T-cell (primary cell): Measurements from ENCODE around the gene ACHE. TPM values are rescaled to one million over a fixed set of nuclear protein-coding genes. Genes with fewer than 3 reads are reported as not detected.

Experiments
- ATAC-seq, 4 experiments: fragments of 200-7000 bp in 3 of 4; fragments of 150-1000 bp in 1 of 4; cut with Tn5 transposase; replicated peaks in 1 of 4; 1 replicate in 3 of 4; 2 replicates in 1 of 4; pipeline ENCODE4 v1.10.0; 2021; ENCODE audit warnings: moderate library complexity in 3 of 4, mild to moderate bottlenecking in 2 of 4, moderate number of reproducible peaks in 1 of 4
- CTCF ChIA-PET, 2 donors: fragments of 300-600 bp; sonication (Branson Sonifier 250); formaldehyde crosslinking; loops; one replicate each; lab custom pipeline; 2022; ENCODE audit warnings: antibody characterized with exemption in 2 of 2; lab: Charles Lee
- POLR2A ChIA-PET, 2 donors: fragments of 300-600 bp; sonication (Branson Sonifier 250); formaldehyde crosslinking; loops; one replicate each; lab custom pipeline; 2022; ENCODE audit warnings: antibody characterized with exemption in 2 of 2; lab: Charles Lee
- DNase-seq, 35 experiments: peaks; one replicate each; pipeline versions ENCODE4 v3.0.0 to v3.0.0-alpha.2; 2013 to 2023
- H3K27ac ChIP-seq: one replicate; pipeline ENCODE4 v1.5.1; 2013; ENCODE audit warnings: low read length
- H3K27me3 ChIP-seq, 2 experiments: replicated peaks in 1 of 2; 1 replicate in 1 of 2; 2 replicates in 1 of 2; pipeline versions ENCODE4 v1.6.1 to v1.7.0; 2013; ENCODE audit warnings: low read length in 1 of 2, mixed read lengths in 1 of 2; ENCODE audit not compliant: control insufficient read depth in 2 of 2, insufficient read depth in 2 of 2; ENCODE audit errors: extremely low read depth in 1 of 2
- H3K36me3 ChIP-seq, 2 donors: 1 replicate in 1 of 2; 2 replicates in 1 of 2; pipeline versions ENCODE4 v1.6.1 to v1.7.0; 2013; ENCODE audit warnings: low read length in 1 of 2; ENCODE audit not compliant: control insufficient read depth in 2 of 2, insufficient read depth in 1 of 2; ENCODE audit errors: extremely low read depth in 1 of 2
- H3K4me1 ChIP-seq, 2 experiments: 1 replicate in 1 of 2; 2 replicates in 1 of 2; pipeline versions ENCODE4 v1.6.1 to v1.7.0; 2013; ENCODE audit warnings: low read length in 2 of 2, mixed read lengths in 1 of 2; ENCODE audit not compliant: insufficient read depth in 2 of 2, control insufficient read depth in 1 of 2; ENCODE audit errors: extremely low read depth in 1 of 2
- H3K4me3 ChIP-seq, 2 donors: 1 replicate in 1 of 2; 2 replicates in 1 of 2; pipeline versions ENCODE4 v1.5.1 to v1.7.0; 2013; ENCODE audit warnings: mild to moderate bottlenecking in 2 of 2, low read length in 1 of 2, moderate library complexity in 1 of 2; ENCODE audit not compliant: control insufficient read depth in 1 of 2; ENCODE audit errors: extremely low read depth in 1 of 2
- H3K9me3 ChIP-seq: 2 replicates; pipeline ENCODE4 v1.7.0; 2013
- H3K27ac Mint-ChIP-seq, 2 donors: one replicate each; pipeline ENCODE4 v1.8.0; 2020 to 2021; ENCODE audit warnings: mild to moderate bottlenecking in 2 of 2, mixed read lengths in 2 of 2
- H3K27me3 Mint-ChIP-seq, 2 donors: one replicate each; pipeline ENCODE4 v1.8.0; 2021 to 2022; ENCODE audit warnings: mixed read lengths in 2 of 2
- H3K36me3 Mint-ChIP-seq: one replicate; pipeline ENCODE4 v1.8.0; 2021; ENCODE audit warnings: mixed read lengths
- H3K4me1 Mint-ChIP-seq, 3 donors: one replicate each; pipeline ENCODE4 v1.8.0; 2020 to 2022; ENCODE audit warnings: mixed read lengths in 3 of 3, mild to moderate bottlenecking in 1 of 3
- H3K4me3 Mint-ChIP-seq, 3 donors: one replicate each; pipeline ENCODE4 v1.8.0; 2020 to 2022; ENCODE audit warnings: mild to moderate bottlenecking in 3 of 3, mixed read lengths in 3 of 3, moderate library complexity in 3 of 3
- H3K9me3 Mint-ChIP-seq, 3 donors: one replicate each; pipeline ENCODE4 v1.8.0; 2020 to 2022; ENCODE audit warnings: mixed read lengths in 3 of 3
- WGBS: methylation state at CpG from one replicate; pipeline ENCODE4 v1.1.5; 2013; ENCODE audit warnings: missing lambda C conversion rate; ENCODE audit not compliant: insufficient coverage; 5-methylcytosine and 5-hydroxymethylcytosine counted together
- total RNA-seq, 35 experiments: library from RNA in 6 of 35; stranded (reverse) in 6 of 35; fragments of 120-200 nt in 1 of 35; gene quantifications; one replicate each; pipeline versions ENCODE4 v1.2.1 to v1.2.4 and lab custom pipeline; 2013 to 2026

Gene ACHE
- total RNA-seq, 5 donors from 2014 or later (not counting 1 experiment from before 2014, with no cell fraction given) = 0.13 to 0.84 (median 0.44) TPM

DNA sequence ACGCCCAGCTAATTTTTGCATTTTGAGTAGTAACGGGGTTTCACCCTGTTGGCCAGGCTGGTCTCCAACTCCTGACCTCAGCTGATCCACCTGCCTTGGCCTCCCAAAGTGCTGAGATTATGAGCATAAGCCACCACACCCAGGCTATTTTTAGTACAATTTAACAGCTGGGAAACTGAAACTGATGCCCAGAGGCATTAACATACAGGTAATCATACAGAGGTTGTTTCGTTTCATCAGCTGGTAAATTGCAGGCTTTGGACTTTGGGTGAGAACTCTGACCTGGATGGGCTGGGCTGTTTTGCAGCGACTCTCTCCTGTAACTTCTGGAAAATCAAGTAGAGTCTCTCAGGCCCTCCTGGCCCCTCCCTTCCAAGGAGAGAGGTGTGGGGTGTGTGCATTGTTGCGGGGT is 6.2 kb upstream of the ACHE start:
- no peak for DNase-seq
- no peak for ATAC-seq
- peaks cover 0 to 4% of the 10 kb centered on the region in 2 experiments for H3K4me1 ChIP-seq
- ChIA-PET CTCF (no interaction called here), POLR2A (no interaction called here)
- WGBS = 83% methylated on average over 3 of the region's 5 CpGs
- Mint-ChIP-seq H3K9me3 (no peaks in the 10 kb centered on the region), H3K4me3 (no peak overlapping the region), H3K4me1 (peaks cover 0 to 7% (median 0%) of the 10 kb centered on the region in 3 donors), H3K27ac (no peak overlapping the region), H3K27me3 (peaks cover 13 to 27% of the 10 kb centered on the region in 2 donors), H3K36me3 (no peaks in the 10 kb centered on the region)
- no peaks in the 10 kb centered on the region for H3K9me3 ChIP-seq
- no peak overlapping the region for H3K27ac ChIP-seq
- no peak overlapping the region for H3K4me3 ChIP-seq
- peaks cover 0 to 47% of the 10 kb centered on the region in 2 experiments for H3K27me3 ChIP-seq
- no peaks in the 10 kb centered on the region for H3K36me3 ChIP-seq

- Mint-ChIP-seq H3K4me3 (no peak overlapping the region), H3K27ac (no peak overlapping the region), H3K36me3 (no peaks in the 10 kb centered on the region), H3K9me3 (no peaks in the 10 kb centered on the region), H3K27me3 (peaks cover 17 to 32% of the 10 kb centered on the region in 2 donors), H3K4me1 (peaks cover 4 to 12% (median 5%) of the 10 kb centered on the region in 3 donors)
- H3K4me1 ChIP-seq = peaks cover 4 to 12% of the 10 kb centered on the region in 2 experiments
- ChIA-PET POLR2A (no interaction called here), CTCF (interaction anchor here in 1 of 2 donors (0.5 kb wide), 1 partner anchor 172 kb away, joined by 5 read pairs; no protein-coding TSS in a partner anchor)
- DNase-seq = no peak
- no peak overlapping the region for H3K27ac ChIP-seq
- no peaks in the 10 kb centered on the region for H3K36me3 ChIP-seq
- H3K9me3 ChIP-seq = no peaks in the 10 kb centered on the region
- no peak for ATAC-seq
- peaks cover 3 to 55% of the 10 kb centered on the region in 2 experiments for H3K27me3 ChIP-seq
- no CpG with 5 or more reads among the region's 2 CpGs for WGBS
- no peak overlapping the region for H3K4me3 ChIP-seq
These were observed 5.3 kb upstream of the ACHE start for GRCh38 chr7:100900978-100901377.

GRCh38 chr7:100899432-100899831 is 3.7 kb upstream of the ACHE start:
- peaks cover 6 to 15% (median 7%) of the 10 kb centered on the region in 3 donors for H3K4me1 Mint-ChIP-seq
- no peak for ATAC-seq
- ChIA-PET POLR2A (interaction anchor here in 1 of 2 donors (0.7 kb wide), 1 partner anchor 252 kb away, joined by 3 read pairs; no protein-coding TSS in a partner anchor), CTCF (interaction anchor here (0.6 to 0.7 kb wide), 4 partner anchors 159 to 434 kb away, joined by 3 to 5 read pairs (median 4); no protein-coding TSS in a partner anchor)
- no peaks in the 10 kb centered on the region for H3K9me3 Mint-ChIP-seq
- H3K27ac Mint-ChIP-seq = no peak overlapping the region
- WGBS = 88% methylated on average over 1 of the region's 5 CpGs
- H3K9me3 ChIP-seq = no peaks in the 10 kb centered on the region
- H3K4me3 ChIP-seq = no peak overlapping the region
- H3K27ac ChIP-seq = no peak overlapping the region
- H3K4me1 ChIP-seq = peaks cover 4 to 24% of the 10 kb centered on the region in 2 experiments
- H3K36me3 Mint-ChIP-seq = no peaks in the 10 kb centered on the region
- H3K4me3 Mint-ChIP-seq = no peak overlapping the region
- H3K36me3 ChIP-seq = no peaks in the 10 kb centered on the region
- H3K27me3 ChIP-seq = peaks cover 3 to 67% of the 10 kb centered on the region in 2 experiments
- H3K27me3 Mint-ChIP-seq = peaks cover 19 to 35% of the 10 kb centered on the region in 2 donors
- DNase-seq = no peak

GRCh38 chr7:100897772-100898454 is 2.2 kb upstream of the ACHE start:
- CTCF ChIA-PET = interaction anchor here (0.7 to 1.3 kb wide), 2 partner anchors 160 to 656 kb away, joined by 4 to 6 read pairs; no protein-coding TSS in a partner anchor
- no peak for DNase-seq
- POLR2A ChIA-PET = interaction anchor here in 1 of 2 donors (0.5 kb wide), 1 partner anchor 234 kb away, joined by 8 read pairs; no protein-coding TSS in a partner anchor
- no peaks in the 10 kb centered on the region for H3K36me3 Mint-ChIP-seq
- 77% methylated on average over 4 of the region's 13 CpGs for WGBS
- H3K4me1 Mint-ChIP-seq = peaks cover 6 to 15% (median 7%) of the 10 kb centered on the region in 3 donors
- ATAC-seq = no peak
- H3K4me3 ChIP-seq = no peak overlapping the region
- peak overlapping the region; percentile 36 to 69 (median 66) for H3K4me3 Mint-ChIP-seq
- peaks cover 4 to 24% of the 10 kb centered on the region in 2 experiments for H3K4me1 ChIP-seq
- H3K27ac ChIP-seq = no peak overlapping the region
- no peak overlapping the region for H3K27ac Mint-ChIP-seq
- no peaks in the 10 kb centered on the region for H3K9me3 ChIP-seq
- H3K9me3 Mint-ChIP-seq = no peaks in the 10 kb centered on the region
- peaks cover 25 to 46% of the 10 kb centered on the region in 2 donors for H3K27me3 Mint-ChIP-seq
- peaks cover 3 to 82% of the 10 kb centered on the region in 2 experiments for H3K27me3 ChIP-seq
- no peaks in the 10 kb centered on the region for H3K36me3 ChIP-seq

GRCh38 chr7:100896732-100897608 is 1.3 kb upstream of the ACHE start:
- ATAC-seq = peak; percentile 56 to 67 (median 65)
- Histone ChIP-seq H3K27ac (no peak overlapping the region), H3K9me3 (no peaks in the 10 kb centered on the region), H3K27me3 (peaks cover 3 to 84% of the 10 kb centered on the region in 2 experiments), H3K4me3 (peak overlapping the region in 1 of 2 donors; percentile 61), H3K36me3 (no peaks in the 10 kb centered on the region), H3K4me1 (peaks cover 4 to 24% of the 10 kb centered on the region in 2 experiments)
- Mint-ChIP-seq H3K4me3 (peak overlapping the region; percentile 36 to 78 (median 77)), H3K4me1 (peaks cover 6 to 15% (median 7%) of the 10 kb centered on the region in 3 donors), H3K27ac (no peak overlapping the region), H3K36me3 (no peaks in the 10 kb centered on the region), H3K27me3 (peaks cover 30 to 54% of the 10 kb centered on the region in 2 donors), H3K9me3 (no peaks in the 10 kb centered on the region)
- 1% methylated on average over 77 of the region's 95 CpGs for WGBS
- ChIA-PET POLR2A (no interaction called here), CTCF (interaction anchor here in 1 of 2 donors (1.3 kb wide), 1 partner anchor 161 kb away, joined by 6 read pairs; no protein-coding TSS in a partner anchor)
- DNase-seq = peak in 22 of 35 experiments; percentile 21 to 76 (median 55)
